Nephron progenitor cell (in vitro differentiated cells): ENCODE results near the gene MRTFB.
"Not testable (repeated sequence)": the region's sequence is repeated elsewhere in the genome, so short reads cannot be mapped to it uniquely, and the experiment has no call there.

Experiments
- DNase-seq: peaks from one replicate; pipeline ENCODE4 v3.0.0; 2021
- H3K27ac Mint-ChIP-seq: 2 replicates; pipeline ENCODE4 v1.8.0; 2021; ENCODE audit warnings: mild to moderate bottlenecking, moderate library complexity, mixed read lengths
- H3K27me3 Mint-ChIP-seq: 2 replicates; pipeline ENCODE4 v1.8.0; 2021; ENCODE audit warnings: mild to moderate bottlenecking, low read depth, mixed read lengths; ENCODE audit not compliant: poor library complexity
- H3K36me3 Mint-ChIP-seq: 2 replicates; pipeline ENCODE4 v1.8.0; 2021; ENCODE audit warnings: low read depth, mixed read lengths
- H3K4me1 Mint-ChIP-seq: 2 replicates; pipeline ENCODE4 v1.8.0; 2021; ENCODE audit warnings: mixed read lengths
- H3K4me3 Mint-ChIP-seq: 2 replicates; pipeline ENCODE4 v1.8.0; 2021; ENCODE audit warnings: mild to moderate bottlenecking, moderate library complexity, mixed read lengths
- H3K9me3 Mint-ChIP-seq: 2 replicates; pipeline ENCODE4 v1.8.0; 2021; ENCODE audit warnings: mild to moderate bottlenecking, moderate library complexity, mixed read lengths
- TF ChIP-seq, protein P1 (sequence below): fragments of 200-600 bp; sonication (generic); IDR thresholded peaks from 2 replicates; pipeline ENCODE4 v1.5.0; 2021; ENCODE audit warnings: antibody characterized with exemption

MRTFB gene

DNA sequence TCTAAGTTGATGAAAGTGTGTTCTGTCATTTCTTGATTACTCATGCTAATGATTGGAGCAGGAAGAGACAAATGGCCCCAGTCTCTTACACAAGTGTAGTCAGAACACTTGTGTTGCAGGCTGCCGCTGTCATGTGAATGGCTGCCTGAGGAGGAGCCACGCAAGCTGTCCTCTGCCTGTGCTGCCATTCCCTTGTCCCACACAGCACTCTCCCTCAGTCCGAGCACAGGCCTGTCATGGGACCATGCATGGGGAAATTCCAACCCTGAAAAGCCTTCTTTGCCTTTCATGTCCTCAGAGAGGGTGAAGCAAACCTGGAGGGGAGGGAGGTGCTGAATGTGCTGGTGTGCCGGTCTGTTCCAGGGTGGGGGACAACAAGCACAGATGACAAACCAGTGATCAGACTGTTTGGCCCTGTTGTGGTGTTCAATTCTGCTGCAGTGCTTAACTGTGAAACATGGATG, 109.4 kb downstream of the MRTFB start:
- H3K4me1 Mint-ChIP-seq = peaks cover 46% of the 10 kb centered on the region
- no peak overlapping the region for H3K27ac Mint-ChIP-seq
- H3K36me3 Mint-ChIP-seq = no peaks in the 10 kb centered on the region
- no peaks in the 10 kb centered on the region for H3K9me3 Mint-ChIP-seq
- DNase-seq = peak; percentile 7
- no peaks in the 10 kb centered on the region for H3K27me3 Mint-ChIP-seq
- H3K4me3 Mint-ChIP-seq = no peak overlapping the region
- TF ChIP-seq, protein P1, sequence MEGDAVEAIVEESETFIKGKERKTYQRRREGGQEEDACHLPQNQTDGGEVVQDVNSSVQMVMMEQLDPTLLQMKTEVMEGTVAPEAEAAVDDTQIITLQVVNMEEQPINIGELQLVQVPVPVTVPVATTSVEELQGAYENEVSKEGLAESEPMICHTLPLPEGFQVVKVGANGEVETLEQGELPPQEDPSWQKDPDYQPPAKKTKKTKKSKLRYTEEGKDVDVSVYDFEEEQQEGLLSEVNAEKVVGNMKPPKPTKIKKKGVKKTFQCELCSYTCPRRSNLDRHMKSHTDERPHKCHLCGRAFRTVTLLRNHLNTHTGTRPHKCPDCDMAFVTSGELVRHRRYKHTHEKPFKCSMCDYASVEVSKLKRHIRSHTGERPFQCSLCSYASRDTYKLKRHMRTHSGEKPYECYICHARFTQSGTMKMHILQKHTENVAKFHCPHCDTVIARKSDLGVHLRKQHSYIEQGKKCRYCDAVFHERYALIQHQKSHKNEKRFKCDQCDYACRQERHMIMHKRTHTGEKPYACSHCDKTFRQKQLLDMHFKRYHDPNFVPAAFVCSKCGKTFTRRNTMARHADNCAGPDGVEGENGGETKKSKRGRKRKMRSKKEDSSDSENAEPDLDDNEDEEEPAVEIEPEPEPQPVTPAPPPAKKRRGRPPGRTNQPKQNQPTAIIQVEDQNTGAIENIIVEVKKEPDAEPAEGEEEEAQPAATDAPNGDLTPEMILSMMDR = no peak

DNA sequence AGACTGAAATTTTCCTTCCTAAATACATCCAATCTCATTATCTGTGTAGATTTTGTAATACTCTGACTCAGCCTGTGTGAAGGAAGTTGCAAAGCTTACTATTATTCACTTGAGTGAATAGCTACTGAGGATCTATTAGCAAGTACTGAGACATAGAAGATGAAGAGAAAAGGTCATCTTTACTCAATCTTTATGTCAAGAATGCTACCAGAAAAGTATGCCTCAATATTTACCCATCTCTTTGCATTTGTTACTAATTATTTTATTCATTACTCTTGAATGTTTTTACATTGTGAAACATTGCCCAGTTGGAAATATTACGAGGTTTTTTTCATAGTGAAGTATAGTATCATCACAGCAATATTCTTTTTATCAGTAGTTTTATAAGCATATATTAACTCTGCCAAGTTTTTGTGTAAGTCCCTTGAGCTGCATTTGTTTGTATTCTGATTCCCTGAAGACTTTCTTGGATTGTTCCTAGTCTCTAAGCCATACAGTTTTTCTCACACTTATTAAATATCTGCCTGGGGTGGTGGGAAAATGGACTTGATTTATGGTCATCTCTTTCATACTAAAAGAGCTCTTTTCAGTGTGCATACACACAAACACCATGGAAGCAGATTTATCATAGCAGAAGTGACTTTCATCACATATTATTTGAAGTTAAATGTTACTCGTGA, 110.4 kb downstream of the MRTFB start:
- Mint-ChIP-seq H3K4me3 (no peak overlapping the region), H3K9me3 (no peaks in the 10 kb centered on the region), H3K27ac (no peak overlapping the region), H3K4me1 (peaks cover 56% of the 10 kb centered on the region), H3K36me3 (no peaks in the 10 kb centered on the region), H3K27me3 (no peaks in the 10 kb centered on the region)
- TF ChIP-seq, protein P1 = no peak
- no peak for DNase-seq

DNA sequence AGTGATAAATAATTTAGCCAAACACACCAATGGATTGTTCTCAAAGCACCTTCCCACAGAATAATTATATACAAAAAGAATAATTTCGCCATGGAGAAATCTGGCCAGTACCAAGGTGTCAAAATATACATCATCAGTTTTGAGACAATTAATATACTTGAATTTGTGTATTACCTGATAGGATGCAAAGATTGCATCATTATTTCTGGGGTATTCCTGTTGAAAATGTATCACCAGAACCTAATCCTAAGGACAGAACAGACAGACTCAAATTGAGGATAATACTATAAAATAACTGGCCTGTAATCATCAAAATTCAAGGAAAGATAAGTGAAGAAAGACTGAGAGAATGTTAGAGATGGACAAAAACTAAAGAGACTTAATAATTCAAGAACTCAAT, 111.9 kb downstream of the MRTFB start:
- Mint-ChIP-seq H3K9me3 (no peaks in the 10 kb centered on the region), H3K27me3 (no peaks in the 10 kb centered on the region), H3K4me1 (peaks cover 69% of the 10 kb centered on the region), H3K4me3 (no peak overlapping the region), H3K36me3 (no peaks in the 10 kb centered on the region), H3K27ac (no peak overlapping the region)
- TF ChIP-seq, protein P1 = no peak
- no peak for DNase-seq

GRCh38 chr16:14183962-14184361, 112.8 kb downstream of the MRTFB start:
- not testable (repeated sequence) for DNase-seq, H3K4me3 Mint-ChIP-seq, H3K36me3 Mint-ChIP-seq, H3K27me3 Mint-ChIP-seq, H3K27ac Mint-ChIP-seq, H3K9me3 Mint-ChIP-seq
- H3K4me1 Mint-ChIP-seq = peaks cover 74% of the 10 kb centered on the region

GRCh38 chr16:14186007-14186794, 115.1 kb downstream of the MRTFB start:
- H3K27ac Mint-ChIP-seq = peak overlapping the region; percentile 55
- H3K36me3 Mint-ChIP-seq = no peaks in the 10 kb centered on the region
- H3K4me3 Mint-ChIP-seq = peak overlapping the region; percentile 76
- H3K27me3 Mint-ChIP-seq = no peaks in the 10 kb centered on the region
- peak; percentile 64 for DNase-seq
- peaks cover 62% of the 10 kb centered on the region for H3K4me1 Mint-ChIP-seq
- no peaks in the 10 kb centered on the region for H3K9me3 Mint-ChIP-seq
- TF ChIP-seq, protein P1 = peak; percentile 49

DNA sequence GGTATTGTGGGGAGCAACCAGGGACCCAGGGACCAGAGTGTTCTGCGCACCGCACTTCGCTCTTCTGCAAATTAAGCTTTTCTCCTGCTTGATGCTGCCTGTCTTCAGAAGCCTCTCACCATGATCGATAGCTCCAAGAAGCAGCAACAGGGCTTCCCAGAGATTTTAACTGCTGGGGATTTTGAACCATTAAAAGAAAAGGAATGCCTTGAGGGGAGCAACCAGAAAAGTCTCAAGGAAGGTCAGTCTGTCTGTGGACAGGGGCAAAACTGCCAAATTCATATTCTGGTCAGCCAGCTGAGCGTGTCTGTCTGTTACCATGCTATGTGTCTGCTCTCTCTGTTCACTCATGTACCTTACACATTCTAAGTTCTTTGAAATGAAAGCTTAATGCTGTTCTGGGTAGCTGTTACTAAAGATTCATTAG, 115.7 kb downstream of the MRTFB start:
- TF ChIP-seq, protein P1 = no peak
- H3K4me3 Mint-ChIP-seq = peak overlapping the region; percentile 76
- no peaks in the 10 kb centered on the region for H3K36me3 Mint-ChIP-seq
- no peak for DNase-seq
- H3K4me1 Mint-ChIP-seq = peaks cover 56% of the 10 kb centered on the region
- no peaks in the 10 kb centered on the region for H3K27me3 Mint-ChIP-seq
- no peaks in the 10 kb centered on the region for H3K9me3 Mint-ChIP-seq
- peak overlapping the region; percentile 55 for H3K27ac Mint-ChIP-seq
